IMR-90 (cell line): ENCODE measurements around the gene EXOC4.

Source experiments
- BHLHE40 ChIP-seq: fragments of 150-350 bp; IDR thresholded peaks from 2 replicates; pipeline ENCODE4 v1.6.1; 2016; ENCODE audit warnings: mild to moderate bottlenecking, low read depth, low read length
- CEBPB ChIP-seq: IDR thresholded peaks from 2 replicates; pipeline ENCODE4 v1.6.1; 2012; ENCODE audit warnings: low read depth, low read length, improper control_type of control experiment
- FOS ChIP-seq: fragments of 150-350 bp; IDR thresholded peaks from 2 replicates; pipeline ENCODE4 v1.6.1; 2016; ENCODE audit warnings: low read depth, low read length
- MAFK ChIP-seq: IDR thresholded peaks from 2 replicates; pipeline ENCODE4 v1.6.1; 2012; ENCODE audit warnings: low read depth, low read length, improper control_type of control experiment
- MAZ ChIP-seq: IDR thresholded peaks from 2 replicates; pipeline ENCODE4 v1.6.1; 2012; ENCODE audit warnings: low read depth, mild to moderate bottlenecking, low read length, improper control_type of control experiment, moderate library complexity, borderline replicate concordance
- MXI1 ChIP-seq: IDR thresholded peaks from 2 replicates; pipeline ENCODE4 v1.6.1; 2012; ENCODE audit warnings: low read depth, mild to moderate bottlenecking, low read length, moderate library complexity, borderline replicate concordance
- POLR2A ChIP-seq: IDR thresholded peaks from 2 replicates; pipeline ENCODE4 v1.6.1; 2012; ENCODE audit warnings: mild to moderate bottlenecking, low read depth, low read length
- RAD21 ChIP-seq: IDR thresholded peaks from 2 replicates; pipeline ENCODE4 v1.6.1; 2012; ENCODE audit warnings: low read length, improper control_type of control experiment
- RCOR1 ChIP-seq: IDR thresholded peaks from 2 replicates; pipeline ENCODE4 v1.6.1; 2012; ENCODE audit warnings: mild to moderate bottlenecking, low read length, improper control_type of control experiment; ENCODE audit not compliant: insufficient replicate concordance
- SMC3 ChIP-seq: fragments of 150-350 bp; IDR thresholded peaks from 2 replicates; pipeline ENCODE4 v1.6.1; 2016; ENCODE audit warnings: low read depth, mild to moderate bottlenecking, antibody characterized with exemption, low read length, moderate library complexity
- TF ChIP-seq, protein P1 (sequence below): conservative IDR thresholded peaks from 2 replicates; pipeline ENCODE4 v1.5.1; 2012; ENCODE audit warnings: mild to moderate bottlenecking, low read depth, low read length, improper control_type of control experiment
- TF ChIP-seq, protein P2 (sequence below): fragments of 150-350 bp; IDR thresholded peaks from 2 replicates; pipeline ENCODE4 v1.6.1; 2017; ENCODE audit warnings: mild to moderate bottlenecking, antibody characterized with exemption, low read length, low read depth
- TF ChIP-seq, protein P3 (sequence below): fragments of 150-350 bp; IDR thresholded peaks from 2 replicates; pipeline ENCODE4 v1.6.1; 2016; ENCODE audit warnings: low read depth, mild to moderate bottlenecking, low read length, moderate library complexity, borderline replicate concordance

DNA sequence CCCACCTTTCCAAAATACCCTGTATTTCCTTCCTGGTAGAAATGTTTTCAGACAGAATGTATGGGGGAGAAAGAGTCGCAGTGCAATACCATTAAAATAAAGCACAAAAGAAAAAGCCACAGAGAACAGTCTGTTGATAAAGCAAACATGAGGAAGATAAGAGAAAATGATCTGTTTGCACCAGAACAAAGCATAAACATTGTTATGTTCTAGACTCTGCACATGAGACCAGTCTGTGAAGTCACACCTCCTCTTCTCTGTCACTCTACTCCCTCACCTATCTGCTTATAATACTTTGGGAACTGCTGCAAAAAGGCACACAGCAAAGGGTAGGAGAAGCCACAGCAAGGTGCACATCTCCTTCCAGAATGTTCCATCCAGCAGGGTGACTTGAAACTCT is 807.0 kb downstream of the EXOC4 start:
- TF ChIP-seq, protein P1, sequence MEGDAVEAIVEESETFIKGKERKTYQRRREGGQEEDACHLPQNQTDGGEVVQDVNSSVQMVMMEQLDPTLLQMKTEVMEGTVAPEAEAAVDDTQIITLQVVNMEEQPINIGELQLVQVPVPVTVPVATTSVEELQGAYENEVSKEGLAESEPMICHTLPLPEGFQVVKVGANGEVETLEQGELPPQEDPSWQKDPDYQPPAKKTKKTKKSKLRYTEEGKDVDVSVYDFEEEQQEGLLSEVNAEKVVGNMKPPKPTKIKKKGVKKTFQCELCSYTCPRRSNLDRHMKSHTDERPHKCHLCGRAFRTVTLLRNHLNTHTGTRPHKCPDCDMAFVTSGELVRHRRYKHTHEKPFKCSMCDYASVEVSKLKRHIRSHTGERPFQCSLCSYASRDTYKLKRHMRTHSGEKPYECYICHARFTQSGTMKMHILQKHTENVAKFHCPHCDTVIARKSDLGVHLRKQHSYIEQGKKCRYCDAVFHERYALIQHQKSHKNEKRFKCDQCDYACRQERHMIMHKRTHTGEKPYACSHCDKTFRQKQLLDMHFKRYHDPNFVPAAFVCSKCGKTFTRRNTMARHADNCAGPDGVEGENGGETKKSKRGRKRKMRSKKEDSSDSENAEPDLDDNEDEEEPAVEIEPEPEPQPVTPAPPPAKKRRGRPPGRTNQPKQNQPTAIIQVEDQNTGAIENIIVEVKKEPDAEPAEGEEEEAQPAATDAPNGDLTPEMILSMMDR, result no peak
- TF ChIP-seq, protein P2, sequence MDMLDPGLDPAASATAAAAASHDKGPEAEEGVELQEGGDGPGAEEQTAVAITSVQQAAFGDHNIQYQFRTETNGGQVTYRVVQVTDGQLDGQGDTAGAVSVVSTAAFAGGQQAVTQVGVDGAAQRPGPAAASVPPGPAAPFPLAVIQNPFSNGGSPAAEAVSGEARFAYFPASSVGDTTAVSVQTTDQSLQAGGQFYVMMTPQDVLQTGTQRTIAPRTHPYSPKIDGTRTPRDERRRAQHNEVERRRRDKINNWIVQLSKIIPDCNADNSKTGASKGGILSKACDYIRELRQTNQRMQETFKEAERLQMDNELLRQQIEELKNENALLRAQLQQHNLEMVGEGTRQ, result no peak
- TF ChIP-seq MAZ (no peak), POLR2A (no peak), MXI1 (no peak), SMC3 (no peak), CEBPB (no peak), BHLHE40 (no peak), MAFK (no peak), FOS (no peak), RCOR1 (no peak), RAD21 (no peak)
- TF ChIP-seq, protein P3, sequence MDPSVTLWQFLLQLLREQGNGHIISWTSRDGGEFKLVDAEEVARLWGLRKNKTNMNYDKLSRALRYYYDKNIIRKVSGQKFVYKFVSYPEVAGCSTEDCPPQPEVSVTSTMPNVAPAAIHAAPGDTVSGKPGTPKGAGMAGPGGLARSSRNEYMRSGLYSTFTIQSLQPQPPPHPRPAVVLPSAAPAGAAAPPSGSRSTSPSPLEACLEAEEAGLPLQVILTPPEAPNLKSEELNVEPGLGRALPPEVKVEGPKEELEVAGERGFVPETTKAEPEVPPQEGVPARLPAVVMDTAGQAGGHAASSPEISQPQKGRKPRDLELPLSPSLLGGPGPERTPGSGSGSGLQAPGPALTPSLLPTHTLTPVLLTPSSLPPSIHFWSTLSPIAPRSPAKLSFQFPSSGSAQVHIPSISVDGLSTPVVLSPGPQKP, result no peak
